Natural killer cell (primary cell): ENCODE data around the gene ANKS3. TPM values are rescaled to one million over a fixed set of nuclear protein-coding genes. Genes with fewer than 3 reads are reported as not detected.
A peak's percentile ranks its signal among the peaks of the same experiment; 100 is the strongest.

Source experiments
- ATAC-seq, 3 donors: fragments of 150-1000 bp in 2 of 3; fragments of 200-7000 bp in 1 of 3; cut with Tn5 transposase; 1 replicate in 1 of 3; 2 replicates in 2 of 3; pipeline ENCODE4 v1.10.0; 2021; ENCODE audit warnings: mild to moderate bottlenecking in 2 of 3, moderate library complexity in 2 of 3
- DNase-seq, 2 donors: peaks; one replicate each; pipeline versions ENCODE4 v3.0.0 to v3.0.0-alpha.2; 2013 to 2021; ENCODE audit warnings: mixed read lengths in 1 of 2
- H3K27ac ChIP-seq: one replicate; pipeline ENCODE4 v1.5.1; 2013; ENCODE audit warnings: mild to moderate bottlenecking, low read length
- H3K27me3 ChIP-seq: one replicate; pipeline ENCODE4 v1.6.1; 2013; ENCODE audit warnings: low read length; ENCODE audit not compliant: control insufficient read depth, insufficient read depth
- H3K36me3 ChIP-seq: one replicate; pipeline ENCODE4 v1.6.1; 2013; ENCODE audit warnings: low read length; ENCODE audit not compliant: control insufficient read depth, insufficient read depth
- H3K4me1 ChIP-seq: one replicate; pipeline ENCODE4 v1.6.1; 2013; ENCODE audit warnings: low read length; ENCODE audit not compliant: control insufficient read depth, insufficient read depth
- H3K4me3 ChIP-seq: one replicate; pipeline ENCODE4 v1.5.1; 2013; ENCODE audit warnings: low read length
- H3K9me3 ChIP-seq: one replicate; pipeline ENCODE4 v1.6.1; 2013; ENCODE audit warnings: low read length; ENCODE audit not compliant: control insufficient read depth, insufficient read depth
- H3K27ac Mint-ChIP-seq, 2 donors: one replicate each; pipeline ENCODE4 v1.8.0; 2022; ENCODE audit warnings: mild to moderate bottlenecking in 2 of 2, mixed read lengths in 2 of 2, moderate library complexity in 1 of 2
- H3K27me3 Mint-ChIP-seq, 2 donors: one replicate each; pipeline ENCODE4 v1.8.0; 2022; ENCODE audit warnings: low read depth in 2 of 2, mixed read lengths in 2 of 2
- H3K36me3 Mint-ChIP-seq: one replicate; pipeline ENCODE4 v1.8.0; 2022; ENCODE audit warnings: mixed read lengths
- H3K4me1 Mint-ChIP-seq, 2 donors: one replicate each; pipeline ENCODE4 v1.8.0; 2022; ENCODE audit warnings: mixed read lengths in 2 of 2
- H3K4me3 Mint-ChIP-seq: one replicate; pipeline ENCODE4 v1.8.0; 2022; ENCODE audit warnings: mild to moderate bottlenecking, moderate library complexity, mixed read lengths
- H3K9me3 Mint-ChIP-seq, 2 donors: one replicate each; pipeline ENCODE4 v1.8.0; 2022; ENCODE audit warnings: mixed read lengths in 2 of 2
- CTCF ChIP-seq: fragments of 200-600 bp; IDR thresholded peaks from one replicate; pipeline ENCODE4 v1.8.0; 2022; ENCODE audit warnings: antibody characterized with exemption
- WGBS: methylation state at CpG from one replicate; pipeline ENCODE4 v1.1.7; 2013; ENCODE audit warnings: missing lambda C conversion rate; ENCODE audit not compliant: insufficient coverage; 5-methylcytosine and 5-hydroxymethylcytosine counted together
- intact Hi-C: fragments of 100-400 bp; cut with micrococcal nuclease; formaldehyde crosslinking; loops from one replicate; pipeline ENCODE4 v1.14.2; 2022
- total RNA-seq, 4 donors: library from RNA; stranded (reverse); fragments of 120-200 nt in 1 of 4; gene quantifications; one replicate each; pipeline versions ENCODE4 v1.2.3 to v1.2.4, GENCODE V29; 2013 to 2022

ANKS3 gene
- total RNA-seq, 3 donors from 2014 or later (not counting 1 experiment from before 2014, with no cell fraction given), result 19.7 to 20.8 (median 20.5) TPM

GRCh38 chr16:4748682-4749411 lies 14.8 kb upstream of the ANKS3 start:
- H3K4me3 Mint-ChIP-seq, result no peak overlapping the region
- intact Hi-C loops, result no loop called here

GRCh38 chr16:4747906-4748681 lies 14.0 kb upstream of the ANKS3 start:
- H3K27ac ChIP-seq, result no peak overlapping the region
- no peaks in the 10 kb centered on the region for H3K9me3 ChIP-seq
- H3K27me3 Mint-ChIP-seq, result no peaks in the 10 kb centered on the region
- ATAC-seq (peak in 1 of 3 donors; percentile 22), DNase-seq (no peak)
- no peaks in the 10 kb centered on the region for H3K27me3 ChIP-seq
- peaks cover 15% of the 10 kb centered on the region in 2 donors for H3K4me1 Mint-ChIP-seq
- 64% methylated on average over 12 of the region's 14 CpGs for WGBS
- H3K4me3 Mint-ChIP-seq, result peak overlapping the region; percentile 10
- H3K4me1 ChIP-seq, result no peaks in the 10 kb centered on the region
- TF ChIP-seq CTCF, result no peak
- peak overlapping the region; percentile 18 to 77 for H3K27ac Mint-ChIP-seq
- peaks cover 24% of the 10 kb centered on the region for H3K36me3 ChIP-seq
- no peaks in the 10 kb centered on the region for H3K36me3 Mint-ChIP-seq
- H3K9me3 Mint-ChIP-seq, result no peaks in the 10 kb centered on the region
- intact Hi-C loops, result no loop called here
- H3K4me3 ChIP-seq, result no peak overlapping the region

More at GRCh38 chr16:4748682-4749411, 14.8 kb upstream of the ANKS3 start:
- DNase-seq (no peak), ATAC-seq (no peak)
- H3K4me1 Mint-ChIP-seq, result peaks cover 10% of the 10 kb centered on the region in 2 donors
- no peaks in the 10 kb centered on the region for H3K27me3 ChIP-seq
- 94% methylated on average over 16 of the region's 16 CpGs for WGBS
- no peaks in the 10 kb centered on the region for H3K36me3 Mint-ChIP-seq
- no peak for TF ChIP-seq CTCF
- H3K4me3 ChIP-seq, result no peak overlapping the region
- H3K9me3 Mint-ChIP-seq, result no peaks in the 10 kb centered on the region
- peaks cover 28% of the 10 kb centered on the region for H3K36me3 ChIP-seq
- H3K4me1 ChIP-seq, result no peaks in the 10 kb centered on the region
- H3K27ac ChIP-seq, result no peak overlapping the region
- H3K9me3 ChIP-seq, result no peaks in the 10 kb centered on the region
- H3K27ac Mint-ChIP-seq, result peak overlapping the region in 1 of 2 donors; percentile 77
- no peaks in the 10 kb centered on the region for H3K27me3 Mint-ChIP-seq

GRCh38 chr16:4746991-4747574 lies 13.0 kb upstream of the ANKS3 start:
- intact Hi-C loops, result no loop called here
- H3K27me3 ChIP-seq, result no peaks in the 10 kb centered on the region
- no peak overlapping the region for H3K27ac ChIP-seq
- Mint-ChIP-seq H3K27ac (peak overlapping the region; percentile 18 to 77), H3K9me3 (no peaks in the 10 kb centered on the region), H3K36me3 (no peaks in the 10 kb centered on the region), H3K27me3 (no peaks in the 10 kb centered on the region), H3K4me1 (peaks cover 17% of the 10 kb centered on the region in 2 donors), H3K4me3 (no peak overlapping the region)
- H3K9me3 ChIP-seq, result no peaks in the 10 kb centered on the region
- 56% methylated on average over 15 of the region's 15 CpGs for WGBS
- H3K4me1 ChIP-seq, result no peaks in the 10 kb centered on the region
- no peak overlapping the region for H3K4me3 ChIP-seq
- ATAC-seq (no peak), DNase-seq (no peak)
- TF ChIP-seq CTCF, result no peak
- peaks cover 14% of the 10 kb centered on the region for H3K36me3 ChIP-seq
